Fibroblast of upper back skin (primary cell): Measurements from ENCODE around the gene TNNT3.

Experiments used
- DNase-seq: peaks from one replicate; pipeline ENCODE4 v3.0.0-alpha.2; 2013

TNNT3 gene

DNA sequence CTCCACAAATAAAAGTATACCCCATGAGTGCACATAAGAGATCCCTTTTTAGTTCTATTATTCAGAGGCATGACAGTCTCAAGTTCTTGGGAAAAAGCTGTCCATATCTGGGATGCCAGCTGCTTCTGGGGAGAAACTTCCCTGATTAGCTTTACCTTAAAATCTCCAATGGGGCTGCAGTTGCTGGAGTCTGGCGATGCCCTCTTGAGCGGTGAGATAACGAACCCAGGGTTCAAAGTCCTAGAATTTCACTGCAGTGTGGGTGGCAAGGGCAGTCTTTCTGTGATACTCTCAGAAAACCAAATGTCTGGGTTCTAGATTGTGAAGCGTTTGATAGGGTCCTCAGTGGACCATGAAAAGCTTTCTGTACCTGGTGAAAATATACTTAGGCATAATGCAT lies 20.4 kb upstream of the TNNT3 start:
- DNase-seq: no peak

DNA sequence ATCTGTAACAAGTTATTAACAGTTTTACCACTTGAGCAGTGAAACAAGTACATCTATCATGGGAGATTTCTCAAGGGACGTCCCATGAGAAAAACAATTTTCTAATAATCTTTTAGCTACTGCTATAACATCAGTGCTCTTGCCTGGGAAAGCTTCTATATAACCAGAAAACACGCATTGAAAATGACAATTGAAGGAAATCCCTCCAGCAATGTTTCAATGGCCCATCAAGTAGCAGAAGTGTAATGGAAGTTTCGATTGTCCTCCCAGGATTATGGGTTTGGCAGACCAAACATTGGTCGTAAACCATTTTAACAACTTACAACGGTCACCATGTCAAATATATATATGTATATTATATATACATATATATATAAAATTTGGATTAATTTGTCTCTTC lies 19.8 kb upstream of the TNNT3 start:
- no peak for DNase-seq

DNA sequence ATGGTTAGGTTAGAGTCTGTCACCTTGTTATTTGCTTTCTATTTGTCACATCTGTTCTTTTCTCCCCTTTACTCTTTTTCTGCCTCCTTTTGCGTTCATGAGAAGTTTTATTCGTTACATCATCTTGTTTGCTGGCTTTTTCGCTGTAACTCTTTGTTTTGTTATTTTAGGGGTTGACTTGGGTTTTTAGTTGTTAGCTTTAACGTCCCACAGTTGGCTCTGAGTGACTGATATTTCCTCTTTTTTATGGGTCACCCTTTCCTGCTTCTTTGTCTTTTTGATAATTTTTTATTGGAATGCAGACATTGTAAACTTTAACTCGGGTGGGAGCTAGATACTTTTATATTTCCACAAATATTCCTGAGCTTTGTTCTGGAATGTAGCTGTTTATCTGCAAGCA lies 13.3 kb upstream of the TNNT3 start:
- no peak for DNase-seq

DNA sequence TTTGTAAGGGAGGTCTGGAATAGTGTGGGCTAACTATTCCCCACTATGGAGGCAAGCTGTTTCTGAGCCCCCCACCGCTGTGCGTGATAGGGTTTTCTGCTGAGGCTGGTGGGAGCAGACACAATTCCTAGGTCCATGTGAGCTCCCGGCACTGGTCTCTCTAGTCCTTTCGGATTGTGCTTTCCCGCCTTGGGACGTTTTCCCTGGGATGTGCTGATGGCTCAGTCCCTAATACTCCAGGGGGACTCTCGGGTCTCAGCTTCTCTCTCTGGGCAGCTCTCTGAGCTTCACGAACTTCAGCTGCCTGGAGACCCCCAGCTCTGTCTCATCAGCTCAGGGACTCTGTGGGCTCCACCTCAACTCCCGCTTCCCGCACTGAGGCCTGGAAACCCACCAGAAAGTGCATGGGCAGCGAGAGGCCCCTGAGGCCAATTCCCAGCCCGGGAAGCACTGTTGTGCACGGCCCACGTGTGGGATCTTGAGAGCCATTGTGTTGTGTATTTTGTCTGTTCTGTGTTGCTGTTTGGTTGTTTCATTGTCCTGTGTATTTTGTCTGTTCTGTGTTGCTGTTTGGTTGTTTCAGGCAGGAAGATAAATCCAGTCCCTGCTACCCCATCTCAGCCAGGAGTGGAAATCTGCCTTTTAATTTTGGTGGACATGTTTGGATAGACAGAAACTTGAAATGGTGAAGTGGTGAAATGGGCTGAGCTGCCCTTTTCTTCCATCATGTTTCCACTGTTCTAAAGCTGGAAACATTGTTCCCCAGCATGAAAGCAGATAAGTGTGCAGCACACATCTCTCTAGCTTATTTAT lies 12.7 kb upstream of the TNNT3 start:
- DNase-seq: no peak

GRCh38 chr11:1908618-1909017 lies 10.9 kb upstream of the TNNT3 start:
- DNase-seq: peak; percentile 85

DNA sequence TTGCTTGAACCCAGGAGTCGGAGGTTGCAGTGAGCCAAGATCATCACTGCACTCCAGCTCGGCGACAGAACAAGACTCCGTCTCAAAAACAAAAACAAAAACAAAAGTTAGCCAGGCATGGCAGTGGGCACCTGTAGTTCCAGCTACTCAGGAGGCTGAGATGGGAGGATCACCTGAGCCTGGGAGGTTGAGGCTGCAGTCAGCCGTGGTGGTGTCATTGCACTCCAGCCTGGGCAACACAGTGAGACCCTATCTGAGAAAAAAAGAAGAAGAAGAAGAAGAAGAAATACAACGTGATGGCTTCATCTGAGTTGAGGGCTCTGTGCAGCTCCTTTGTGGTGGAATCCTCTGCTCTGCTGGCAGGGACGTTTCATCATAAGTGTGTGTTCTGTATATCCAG lies 10.0 kb upstream of the TNNT3 start:
- DNase-seq: no peak

GRCh38 chr11:1912289-1912878 lies 7.1 kb upstream of the TNNT3 start:
- no peak for DNase-seq

DNA sequence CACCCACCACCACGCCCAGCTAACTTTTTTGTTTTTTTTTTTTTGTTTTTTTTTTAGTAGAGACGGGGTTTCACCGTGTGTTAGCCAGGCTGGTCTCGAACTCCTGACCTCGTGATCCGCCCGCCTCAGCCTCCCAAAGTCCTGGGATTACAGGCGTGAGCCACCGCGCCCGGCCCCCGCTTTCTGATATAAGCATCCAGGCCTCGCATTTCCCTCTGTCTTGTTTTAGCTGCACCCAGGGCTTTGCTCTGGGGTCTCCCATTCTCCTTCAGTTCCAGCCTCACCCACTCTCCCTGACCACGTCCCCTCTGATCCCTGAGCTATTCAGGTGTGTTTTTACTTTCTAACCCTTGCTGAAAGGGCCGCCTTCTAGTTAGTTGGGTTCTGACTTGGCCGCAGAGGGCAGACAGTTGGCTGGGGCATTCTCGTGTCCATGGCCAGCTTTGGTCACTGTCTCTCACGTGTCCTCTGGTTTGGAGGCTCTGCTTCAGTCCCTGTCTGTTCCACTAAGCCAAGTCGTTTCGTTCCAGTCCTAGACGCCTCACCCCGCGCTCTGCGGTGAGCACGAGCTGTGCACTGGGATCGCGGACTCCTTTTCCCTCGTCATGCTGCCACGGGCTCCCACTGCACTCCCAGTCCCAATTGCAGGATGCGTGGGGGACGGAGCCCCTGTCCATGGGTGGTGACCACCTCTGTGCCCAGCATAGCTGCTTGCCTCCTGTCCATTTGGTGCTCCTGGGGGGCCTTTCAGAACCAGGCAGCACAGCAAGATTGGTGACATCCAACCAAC lies 6.0 kb upstream of the TNNT3 start:
- no peak for DNase-seq

DNA sequence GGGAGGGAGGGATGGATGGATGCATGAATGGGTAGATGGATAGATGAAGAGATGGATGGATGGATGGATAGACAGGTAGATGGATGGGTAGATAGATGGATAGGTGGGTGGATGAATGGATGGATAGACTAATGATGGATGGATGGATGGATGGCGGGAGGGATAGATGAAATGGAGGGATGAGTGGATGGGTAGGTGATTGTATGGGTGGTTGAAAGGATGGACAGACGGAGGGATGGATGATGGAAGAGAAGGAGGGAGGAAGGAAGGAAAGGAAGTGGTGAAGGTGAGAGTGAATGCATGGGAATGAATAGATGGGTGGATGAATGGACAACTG lies 3.7 kb upstream of the TNNT3 start:
- no peak for DNase-seq

DNA sequence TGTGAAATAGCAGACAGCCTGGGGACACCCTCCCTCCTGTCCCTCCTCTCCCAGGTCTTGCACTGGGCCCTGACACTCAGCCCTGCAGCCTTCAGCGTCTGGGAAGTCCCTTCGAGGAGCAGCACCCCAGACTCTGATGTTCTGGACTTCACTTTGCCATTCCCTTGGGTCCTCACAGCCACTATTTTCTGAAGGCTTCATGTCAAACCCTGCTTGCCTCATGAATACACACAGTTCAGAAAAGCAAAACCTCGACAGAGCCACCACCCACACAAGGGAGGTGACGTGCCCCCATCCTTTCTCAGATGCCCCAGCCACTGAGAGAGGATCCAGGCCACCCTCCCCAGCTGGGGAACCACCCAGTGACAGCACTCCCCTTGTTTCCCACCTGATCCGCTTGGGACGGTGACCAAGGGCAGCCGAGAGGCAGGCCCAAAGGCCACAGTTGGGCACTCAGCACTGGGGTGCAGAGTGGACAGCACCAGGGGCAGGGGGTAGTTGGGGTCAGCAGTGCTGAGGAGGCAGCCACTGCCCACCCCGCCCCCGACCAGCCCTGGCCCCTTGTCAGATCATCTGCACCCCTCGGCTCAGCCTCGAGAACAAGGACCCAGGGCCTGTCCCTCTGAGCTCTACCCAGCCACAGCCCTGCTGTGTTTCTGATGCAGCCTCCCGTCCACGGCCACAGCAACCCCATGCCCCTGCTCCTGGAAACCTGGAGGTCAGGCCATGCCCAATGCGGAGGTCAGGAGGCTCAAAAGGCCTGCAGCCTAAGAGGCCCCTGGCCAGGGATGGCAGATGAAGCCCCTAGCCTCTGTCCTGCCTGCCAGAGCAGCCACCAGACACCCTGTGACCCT lies 3.1 kb upstream of the TNNT3 start:
- DNase-seq: no peak

DNA sequence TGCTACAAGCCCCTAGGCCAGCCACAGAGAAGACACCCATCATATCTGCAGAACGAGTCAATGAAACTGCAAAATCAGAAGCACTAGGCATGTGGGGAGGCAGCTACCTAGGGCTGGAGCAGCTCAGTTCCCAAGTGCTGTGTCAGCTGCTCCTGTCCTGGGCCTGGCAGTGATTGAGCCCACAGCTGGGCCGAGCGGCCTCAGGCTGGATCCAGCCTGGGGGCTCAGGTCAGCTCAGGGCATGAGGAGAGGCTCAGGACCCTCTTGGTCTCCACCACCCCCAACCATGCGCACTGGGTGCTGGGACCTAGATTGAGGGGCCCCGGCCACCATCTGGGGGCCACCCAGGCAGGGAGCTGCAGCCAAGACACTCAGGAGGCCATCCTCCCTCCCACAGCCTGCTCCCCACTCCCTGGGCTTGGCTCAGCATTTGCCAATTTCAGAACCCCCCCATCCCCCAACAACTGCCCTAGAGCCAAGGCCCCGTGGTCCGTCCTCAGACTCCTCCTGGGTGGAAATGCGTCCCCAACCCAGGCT lies 2.4 kb upstream of the TNNT3 start:
- DNase-seq: no peak

DNA sequence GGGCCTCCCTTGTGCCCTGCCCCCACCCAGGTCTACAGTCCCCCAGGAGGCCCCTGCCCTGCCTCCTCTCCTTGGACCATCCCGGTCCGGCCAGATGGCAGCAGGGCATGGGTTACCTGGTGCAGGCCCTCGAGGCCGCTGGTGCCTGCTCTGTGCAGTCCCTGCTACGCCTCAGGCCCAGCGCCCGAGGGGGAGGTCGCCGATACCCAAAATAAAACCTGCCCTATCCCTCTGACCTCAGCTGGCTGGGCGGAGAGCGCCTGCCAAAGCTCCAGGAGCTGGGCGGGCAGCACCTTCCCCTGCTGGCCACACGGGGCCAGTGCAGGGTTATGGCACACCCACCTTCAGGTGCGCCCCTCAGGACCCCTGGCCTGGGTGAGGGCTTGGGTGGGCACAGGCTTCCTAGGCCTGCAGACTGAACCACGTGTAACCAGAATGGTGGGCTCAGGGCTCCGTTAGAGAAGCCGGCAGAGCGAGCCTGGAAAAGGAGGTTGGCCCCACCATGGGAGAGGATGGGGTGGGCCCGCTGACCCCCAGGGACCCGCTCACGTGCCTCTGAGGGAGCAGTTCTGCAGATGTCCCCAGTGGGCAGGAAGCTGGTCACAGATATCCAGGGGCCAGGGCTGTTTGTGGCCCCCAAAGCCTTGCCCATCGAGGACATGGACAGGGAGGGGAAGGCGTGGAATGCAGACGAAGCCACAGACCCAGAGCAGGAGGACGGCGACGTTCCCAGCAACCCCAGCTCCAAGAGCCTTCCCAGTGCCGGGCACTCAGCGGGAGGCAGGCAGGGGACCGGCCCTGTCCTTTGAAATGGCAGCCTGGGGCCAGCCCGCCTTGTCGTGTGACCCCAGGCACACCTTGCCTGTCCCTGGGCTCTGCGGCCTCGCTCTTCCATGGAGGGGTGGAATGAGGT lies 1.7 kb upstream of the TNNT3 start:
- no peak for DNase-seq

GRCh38 chr11:1918436-1919315 lies 827 bp upstream of the TNNT3 start:
- no peak for DNase-seq

DNA sequence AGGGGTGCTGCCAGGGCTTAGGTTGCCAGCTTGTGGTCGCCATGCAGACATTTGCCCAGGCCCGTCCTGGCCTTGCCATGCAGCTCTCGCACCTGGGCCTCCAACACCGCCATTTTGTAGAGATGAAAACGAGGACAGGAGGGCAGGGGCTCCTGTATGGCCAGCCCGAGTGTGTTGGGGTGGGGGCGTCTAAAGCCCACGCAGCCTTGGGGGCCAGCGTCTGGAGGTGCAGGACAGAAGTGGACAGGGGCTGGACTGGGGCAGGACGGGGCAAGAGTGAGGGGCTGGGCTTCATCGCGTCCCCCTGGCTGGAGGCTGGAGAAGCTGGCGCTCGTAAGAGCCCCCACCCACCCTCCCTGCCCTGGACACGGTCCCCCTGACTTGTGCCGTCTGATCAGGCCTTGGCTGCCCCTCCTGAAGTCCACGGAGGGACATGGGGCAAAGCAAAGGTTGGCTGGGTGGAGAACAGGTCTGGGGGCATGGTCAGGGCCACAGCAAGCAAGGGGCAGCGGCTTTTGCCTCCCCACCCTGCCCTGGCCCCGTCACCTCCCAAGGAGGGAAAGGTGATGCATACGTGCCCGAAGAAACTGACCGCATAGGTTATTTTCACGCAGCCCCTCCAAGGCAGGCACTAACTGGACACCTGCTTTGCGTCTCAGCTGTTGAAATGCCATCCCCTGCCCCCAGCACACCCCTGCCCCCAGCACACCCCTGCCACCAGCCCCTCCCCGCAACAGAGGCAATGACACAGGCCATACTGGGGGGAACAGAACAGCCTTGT lies 815 bp downstream of the TNNT3 start:
- no peak for DNase-seq

GRCh38 chr11:1920909-1921573 lies 1.5 kb downstream of the TNNT3 start:
- DNase-seq: no peak

DNA sequence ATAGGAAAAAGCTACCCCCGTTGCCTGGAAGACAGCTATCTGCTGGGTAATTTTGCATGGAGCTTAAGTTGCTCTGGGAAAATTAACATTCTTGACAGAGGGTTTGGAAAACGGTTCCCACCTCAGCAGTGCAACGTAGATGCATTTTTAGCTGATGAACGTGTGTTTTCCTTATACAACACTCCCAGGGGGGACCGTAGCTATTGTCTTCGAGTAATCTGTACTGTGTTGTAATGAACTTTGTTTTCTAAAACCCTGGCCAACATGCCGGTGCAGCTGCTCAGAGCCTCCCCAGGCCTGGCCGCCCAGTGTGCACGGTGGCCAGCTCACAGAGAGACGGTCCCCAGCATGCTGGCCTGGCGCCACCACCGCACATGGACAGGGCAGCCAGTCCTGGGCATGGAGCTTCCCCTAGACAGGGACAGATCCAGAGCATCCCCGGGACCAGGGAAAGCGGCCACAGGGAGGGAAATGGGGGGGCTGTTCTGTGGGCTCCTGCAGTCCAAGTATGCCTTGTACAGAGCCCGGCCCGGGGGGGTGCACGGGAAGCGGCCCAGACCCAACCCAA lies 2.2 kb downstream of the TNNT3 start:
- peak; percentile 57 for DNase-seq

GRCh38 chr11:1922481-1923081 lies 3.1 kb downstream of the TNNT3 start:
- DNase-seq: no peak

DNA sequence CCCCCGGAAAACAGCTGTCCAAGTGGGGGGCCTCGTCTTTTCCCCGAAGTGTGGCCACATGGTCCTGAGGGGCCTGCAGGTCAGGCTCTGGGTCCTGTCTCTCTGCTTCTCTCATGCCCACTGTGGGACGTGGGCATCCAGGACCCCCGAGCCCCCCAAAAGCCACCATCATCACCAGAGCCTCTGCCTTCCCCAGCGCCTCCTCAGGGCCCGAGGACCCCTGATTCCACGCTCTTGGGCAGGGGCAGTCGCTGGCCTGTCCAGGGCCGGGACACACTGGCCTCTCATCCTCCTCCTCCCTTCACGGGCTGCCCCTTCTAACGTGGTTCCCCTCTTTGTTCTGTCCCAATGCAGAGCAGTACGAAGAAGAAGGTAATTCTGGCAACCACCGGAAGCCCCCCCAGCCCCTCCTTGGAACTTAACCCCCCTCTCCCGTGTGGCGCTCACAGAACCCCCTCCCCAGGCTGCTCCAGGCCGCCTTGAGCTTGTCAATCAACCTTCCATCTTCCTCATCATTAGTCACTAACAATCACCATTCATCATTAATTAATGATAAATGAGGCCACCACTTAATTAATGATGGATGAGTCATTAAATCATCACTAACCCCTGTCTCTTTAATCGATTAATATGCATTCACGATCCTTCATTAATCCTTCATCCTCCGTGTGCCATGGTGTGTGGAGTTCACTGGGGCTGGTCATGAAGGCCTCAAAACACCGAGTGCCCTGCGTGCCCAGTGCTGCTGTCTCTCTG lies 3.9 kb downstream of the TNNT3 start:
- no peak for DNase-seq
